GM12891 (cell line): ENCODE results near the gene EML6.

Experiments
- PAX5 ChIP-seq: IDR thresholded peaks from 2 replicates; pipeline ENCODE4 v1.6.1; 2011; ENCODE audit warnings: low read length, moderate library complexity, mild to moderate bottlenecking; ENCODE audit not compliant: insufficient read depth, severe bottlenecking
- POLR2A ChIP-seq: IDR thresholded peaks from 2 replicates; pipeline ENCODE4 v1.6.1; 2011; ENCODE audit warnings: low read depth, low read length, control low read depth
- POLR2AphosphoS5 ChIP-seq: IDR thresholded peaks from 2 replicates; pipeline ENCODE4 v1.6.1; 2011; ENCODE audit warnings: low read depth, low read length, control low read depth
- SPI1 ChIP-seq: IDR thresholded peaks from 2 replicates; pipeline ENCODE4 v1.6.1; 2011; ENCODE audit warnings: low read depth, low read length, control low read depth
- TAF1 ChIP-seq: IDR thresholded peaks from 2 replicates; pipeline ENCODE4 v1.6.1; 2011; ENCODE audit warnings: low read depth, low read length, control low read depth

DNA sequence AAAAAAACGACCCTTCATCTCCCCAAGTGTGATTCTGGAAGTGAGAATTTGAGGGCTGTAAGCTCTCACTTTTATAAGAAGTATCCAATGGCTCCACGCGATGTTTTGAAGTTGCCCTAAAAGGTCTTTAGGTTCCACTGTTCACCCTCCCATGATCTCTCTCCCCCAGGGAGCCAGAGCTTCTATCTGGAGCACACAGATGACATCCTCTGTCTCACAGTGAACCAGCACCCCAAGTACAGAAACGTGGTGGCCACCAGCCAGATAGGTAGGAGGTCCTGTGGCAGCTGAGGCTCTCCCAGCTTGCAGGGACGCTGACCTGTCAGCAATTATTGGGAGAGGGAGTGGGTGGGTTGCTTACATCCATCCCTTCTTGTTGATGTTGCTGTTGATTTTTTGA is 229.0 kb downstream of the EML6 start:
- TF ChIP-seq POLR2A (no peak), POLR2AphosphoS5 (no peak), TAF1 (no peak), PAX5 (no peak), SPI1 (no peak)
